GM19099 (cell line): ENCODE data around the gene MAPKAPK2.

Source experiments
- POLR2A ChIP-seq: IDR thresholded peaks from 3 replicates; pipeline ENCODE4 v1.6.1; 2011; ENCODE audit warnings: low read depth; ENCODE audit not compliant: insufficient read length; ENCODE audit errors: extremely low read depth

The MAPKAPK2 gene

GRCh38 chr1:206668874-206669410 lies 15.8 kb upstream of the MAPKAPK2 start:
- TF ChIP-seq POLR2A, result no peak

DNA sequence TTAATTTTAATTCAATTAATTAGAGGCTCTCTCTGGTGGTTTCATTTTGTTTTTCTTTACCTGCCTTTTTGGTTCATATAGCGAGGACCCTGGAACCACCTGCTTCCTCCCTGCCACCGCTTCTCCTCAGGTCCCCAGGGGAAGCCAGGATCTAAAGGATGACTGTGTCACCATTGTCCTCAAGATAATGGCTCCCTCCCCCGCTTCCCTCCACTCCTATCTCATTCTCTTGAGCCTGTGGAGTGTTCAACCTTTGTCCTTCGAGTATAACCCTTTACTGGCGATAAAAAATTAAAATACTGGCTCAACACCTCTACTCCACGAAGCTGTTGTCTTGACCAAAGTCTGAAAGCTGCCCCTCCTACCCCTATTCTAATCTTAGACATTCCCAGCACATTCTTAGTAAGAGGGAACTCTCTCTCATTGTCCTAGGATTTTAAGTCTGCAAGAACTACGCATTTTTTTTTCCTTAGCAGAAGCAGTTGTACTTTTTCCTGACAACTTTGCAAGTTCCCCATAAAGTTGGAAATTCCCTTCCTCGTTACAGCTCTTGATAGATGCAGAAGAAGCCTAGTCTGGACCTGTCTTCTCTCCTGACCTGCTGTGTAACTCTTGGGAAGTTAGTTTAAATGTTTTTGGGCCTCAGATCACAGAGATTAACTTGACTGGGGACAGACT lies 12.6 kb upstream of the MAPKAPK2 start:
- TF ChIP-seq POLR2A, result no peak

GRCh38 chr1:206672844-206673758 lies 11.6 kb upstream of the MAPKAPK2 start:
- no peak for TF ChIP-seq POLR2A

DNA sequence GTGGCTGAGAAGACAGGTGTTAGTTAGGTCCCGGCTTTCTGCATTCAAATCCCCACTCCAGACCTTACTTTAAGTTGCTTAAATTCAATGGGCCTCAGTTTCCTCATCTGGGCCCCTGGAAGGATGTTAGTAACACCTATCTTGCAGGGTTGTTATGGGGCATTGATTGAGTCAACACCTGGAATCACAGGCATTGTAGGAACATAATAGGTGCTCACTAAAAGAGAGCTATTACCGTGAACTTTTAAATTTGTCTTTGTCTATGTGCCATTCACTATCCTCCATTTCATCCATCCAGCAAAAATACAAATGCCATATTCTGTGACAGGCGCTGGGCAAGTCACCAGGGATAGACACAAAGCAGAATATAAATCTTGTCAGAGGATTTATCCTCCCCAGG lies 10.5 kb upstream of the MAPKAPK2 start:
- TF ChIP-seq POLR2A, result no peak

GRCh38 chr1:206674745-206675175 lies 9.9 kb upstream of the MAPKAPK2 start:
- TF ChIP-seq POLR2A, result no peak

DNA sequence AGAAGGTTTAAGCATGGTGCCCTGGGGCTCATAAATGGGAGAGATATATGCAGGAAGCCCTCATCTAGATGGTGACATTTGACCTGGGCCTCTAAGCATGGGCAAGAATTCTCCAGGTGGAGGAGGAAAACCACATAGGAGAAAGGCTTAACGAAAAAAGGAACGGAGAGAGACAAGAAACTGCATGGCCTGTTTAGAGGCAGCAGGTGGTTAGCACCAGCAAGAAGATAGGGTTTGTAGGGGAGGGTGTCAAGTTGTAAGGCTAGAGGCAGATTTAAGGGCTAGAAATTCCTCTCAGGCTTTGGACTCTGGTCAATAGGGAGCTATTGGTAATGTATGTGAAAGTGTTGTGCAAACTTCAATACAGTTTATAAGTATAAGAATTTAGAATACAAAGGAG lies 8.2 kb upstream of the MAPKAPK2 start:
- TF ChIP-seq POLR2A, result no peak

DNA sequence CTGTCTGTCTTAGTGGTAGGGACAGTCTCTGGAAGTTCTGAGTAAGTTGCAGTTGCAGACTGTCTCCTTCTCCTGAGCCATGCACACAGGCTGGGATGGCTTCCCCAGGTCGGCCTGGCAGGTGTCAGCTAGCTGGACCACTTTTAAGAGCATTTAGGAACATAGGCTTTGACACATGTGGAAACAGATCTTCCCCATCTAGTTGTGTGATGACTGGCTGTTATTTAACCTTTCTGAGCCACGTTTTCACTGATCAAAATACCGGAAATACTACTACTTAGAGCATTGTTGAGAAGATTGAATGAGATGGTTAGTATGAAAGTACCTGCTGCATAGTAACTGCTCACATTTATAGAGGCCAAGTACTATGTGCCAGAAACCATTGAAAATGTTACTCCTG lies 6.2 kb upstream of the MAPKAPK2 start:
- no peak for TF ChIP-seq POLR2A

DNA sequence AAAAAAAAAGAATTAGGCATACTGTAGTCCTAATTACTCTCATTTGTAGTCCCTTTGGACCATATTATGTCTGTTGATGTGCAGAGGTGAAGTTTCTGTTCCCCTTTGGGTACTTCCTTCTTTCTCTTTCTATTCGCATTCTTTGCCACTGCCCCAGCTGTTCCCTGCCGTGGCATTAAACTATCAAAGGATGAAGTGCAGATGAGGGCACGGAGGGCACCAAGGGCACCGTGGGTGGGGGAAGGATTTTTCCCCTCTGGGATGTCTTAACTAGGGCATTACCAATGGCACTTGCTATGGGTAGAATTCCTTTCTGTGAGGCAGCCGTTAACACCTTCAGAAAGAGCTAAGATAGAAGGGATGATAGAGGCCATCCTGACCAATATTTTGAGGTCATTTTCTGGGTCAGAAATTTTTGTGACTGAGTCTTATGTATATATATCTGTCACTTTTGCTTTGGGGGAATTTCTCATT lies 4.9 kb upstream of the MAPKAPK2 start:
- no peak for TF ChIP-seq POLR2A

- TF ChIP-seq POLR2A, result no peak
Observed at GRCh38 chr1:206680279-206680678, 4.4 kb upstream of the MAPKAPK2 start.

DNA sequence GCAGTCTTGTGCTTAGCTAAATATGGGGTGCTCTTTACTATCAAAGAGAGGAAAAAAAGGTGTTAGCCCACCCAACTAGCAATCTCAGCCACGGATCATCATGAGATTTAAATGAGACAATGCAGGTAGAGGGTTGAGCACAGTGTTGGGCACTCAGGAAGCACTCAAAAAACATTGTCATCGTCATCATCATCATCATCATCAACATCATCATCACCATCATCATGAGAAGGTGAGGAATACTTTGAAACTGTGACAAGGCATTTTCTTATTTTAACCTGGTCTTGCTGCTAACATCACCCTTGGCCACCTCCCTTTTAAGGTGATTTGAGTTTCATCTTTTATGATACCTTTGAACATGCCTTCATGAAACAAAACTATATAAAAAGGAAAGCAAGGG lies 3.3 kb upstream of the MAPKAPK2 start:
- TF ChIP-seq POLR2A, result no peak

- peak; percentile 20 for TF ChIP-seq POLR2A
Observed at GRCh38 chr1:206682111-206682510, 2.6 kb upstream of the MAPKAPK2 start.

- TF ChIP-seq POLR2A, result no peak
Observed at GRCh38 chr1:206683313-206683712, 1.4 kb upstream of the MAPKAPK2 start.

GRCh38 chr1:206684003-206684402 lies 702 bp upstream of the MAPKAPK2 start:
- no peak for TF ChIP-seq POLR2A

DNA sequence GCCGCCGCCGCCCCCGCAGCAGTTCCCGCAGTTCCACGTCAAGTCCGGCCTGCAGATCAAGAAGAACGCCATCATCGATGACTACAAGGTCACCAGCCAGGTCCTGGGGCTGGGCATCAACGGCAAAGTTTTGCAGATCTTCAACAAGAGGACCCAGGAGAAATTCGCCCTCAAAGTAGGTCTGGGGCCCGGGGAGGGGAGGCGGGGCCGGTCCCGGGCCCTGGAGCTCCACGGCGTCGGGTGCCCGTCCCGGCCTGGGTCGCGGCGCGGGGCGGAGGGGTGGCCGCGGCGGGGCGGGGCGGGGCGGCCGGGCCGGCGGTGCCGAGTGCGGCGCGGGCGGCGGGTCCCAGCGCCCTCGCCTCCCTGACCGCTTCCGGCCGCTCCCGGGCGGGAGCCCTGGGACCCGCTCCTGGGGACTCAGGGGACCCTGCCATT lies 646 bp downstream of the MAPKAPK2 start:
- no peak for TF ChIP-seq POLR2A

- no peak for TF ChIP-seq POLR2A
Observed at GRCh38 chr1:206685769-206686477, 1.2 kb downstream of the MAPKAPK2 start.

DNA sequence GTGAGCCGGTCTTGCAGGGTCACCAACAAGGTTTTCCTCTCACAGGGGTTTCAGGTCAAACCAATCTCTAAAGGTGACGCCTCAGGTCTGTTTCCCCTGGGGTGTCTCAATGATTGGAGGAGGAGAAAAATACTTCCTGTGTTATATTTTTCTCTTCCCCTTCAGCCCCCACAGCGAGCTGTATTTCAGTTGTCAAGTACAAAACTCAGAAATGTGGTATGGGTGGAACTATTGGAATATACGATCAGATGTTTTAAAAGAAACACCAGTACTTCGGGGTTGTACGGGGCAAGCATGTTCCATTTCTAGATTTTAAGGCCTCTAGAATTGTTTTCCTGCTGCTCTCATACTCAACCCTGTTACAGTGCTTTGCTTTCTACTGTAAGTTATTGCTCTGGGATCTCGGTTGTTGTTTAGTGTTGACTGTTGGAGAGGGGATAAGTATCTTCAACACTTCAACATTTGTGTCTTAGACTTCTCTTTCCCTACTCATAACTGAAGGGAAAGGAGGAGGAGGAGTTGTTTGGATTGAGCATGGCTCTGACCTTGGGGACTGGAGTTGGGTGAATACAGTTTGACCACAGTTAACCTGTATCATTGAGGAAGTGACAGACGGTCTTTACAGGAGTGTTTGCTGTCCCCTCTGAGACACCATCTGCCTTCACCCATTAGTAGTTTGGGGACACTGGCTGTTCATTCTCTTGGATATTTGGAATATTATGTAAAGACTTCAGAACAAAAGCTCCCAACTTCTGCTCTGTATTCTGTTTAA lies 2.0 kb downstream of the MAPKAPK2 start:
- TF ChIP-seq POLR2A, result no peak
